ENCODE measurements around the gene TMTC1.
"Not testable (repeated sequence)": the region's sequence is repeated elsewhere in the genome, so short reads cannot be mapped to it uniquely, and the experiment has no call there.

TMTC1 gene

GRCh38 chr12:29671742-29672141 lies 112.0 kb downstream of the TMTC1 start:
- DNase-seq (ENCODE audit: low read depth): no peak

- no peak for DNase-seq (ENCODE audit: low read depth)
Observed at GRCh38 chr12:29667011-29667410, 116.7 kb downstream of the TMTC1 start.

- DNase-seq (ENCODE audit: low read depth): no peak
Observed at GRCh38 chr12:29665107-29665506, 118.6 kb downstream of the TMTC1 start.

- DNase-seq (ENCODE audit: low read depth): no peak
Observed at GRCh38 chr12:29662734-29663323, 120.9 kb downstream of the TMTC1 start.

GRCh38 chr12:29660847-29661246 lies 122.9 kb downstream of the TMTC1 start:
- DNase-seq (ENCODE audit: low read depth): no peak

GRCh38 chr12:29656762-29657538 lies 126.8 kb downstream of the TMTC1 start:
- DNase-seq (ENCODE audit: low read depth): no peak

- no peak for DNase-seq (ENCODE audit: low read depth)
Observed at GRCh38 chr12:29655861-29656260, 127.9 kb downstream of the TMTC1 start.

- DNase-seq (ENCODE audit: low read depth): no peak
Observed at GRCh38 chr12:29653286-29653685, 130.5 kb downstream of the TMTC1 start.

GRCh38 chr12:29650371-29650770 lies 133.4 kb downstream of the TMTC1 start:
- DNase-seq (ENCODE audit: low read depth): no peak

GRCh38 chr12:29649722-29650121 lies 134.0 kb downstream of the TMTC1 start:
- DNase-seq (ENCODE audit: low read depth): no peak

GRCh38 chr12:29644536-29645162 lies 139.1 kb downstream of the TMTC1 start:
- DNase-seq (ENCODE audit: low read depth): no peak

- no peak for DNase-seq (ENCODE audit: low read depth)
Observed at GRCh38 chr12:29640589-29641345, 143.0 kb downstream of the TMTC1 start.

GRCh38 chr12:29639893-29640495 lies 143.7 kb downstream of the TMTC1 start:
- DNase-seq (ENCODE audit: low read depth): no peak

GRCh38 chr12:29638528-29638927 lies 145.2 kb downstream of the TMTC1 start:
- no peak for DNase-seq (ENCODE audit: low read depth)

- DNase-seq (ENCODE audit: low read depth): no peak
Observed at GRCh38 chr12:29634057-29634456, 149.7 kb downstream of the TMTC1 start.

GRCh38 chr12:29630164-29630563 lies 153.6 kb downstream of the TMTC1 start:
- DNase-seq (ENCODE audit: low read depth): not testable (repeated sequence)

GRCh38 chr12:29627221-29627620 lies 156.5 kb downstream of the TMTC1 start:
- DNase-seq (ENCODE audit: low read depth): no peak

GRCh38 chr12:29625359-29625953 lies 158.3 kb downstream of the TMTC1 start:
- DNase-seq (ENCODE audit: low read depth): no peak

GRCh38 chr12:29622251-29622650 lies 161.5 kb downstream of the TMTC1 start:
- DNase-seq (ENCODE audit: low read depth): no peak

GRCh38 chr12:29620030-29620429 lies 163.7 kb downstream of the TMTC1 start:
- DNase-seq (ENCODE audit: low read depth): no peak

GRCh38 chr12:29617407-29617803 lies 166.3 kb downstream of the TMTC1 start:
- DNase-seq (ENCODE audit: low read depth): no peak
